Liver (tissue), 3 donors: ENCODE measurements around the gene CA10.

ENCODE experiments used
- EGR1 ChIP-seq, 2 donors: IDR thresholded peaks; 2 replicates each; pipeline ENCODE4 v1.6.1; 2016 to 2018; ENCODE audit warnings: antibody characterized with exemption in 2 of 2, low read depth in 2 of 2
- GABPA ChIP-seq, 2 donors: IDR thresholded peaks in 1 of 2; conservative IDR thresholded peaks in 1 of 2; 2 replicates each; pipeline ENCODE4 v1.6.1; 2016; ENCODE audit warnings: antibody characterized with exemption in 2 of 2, mild to moderate bottlenecking in 1 of 2, moderate library complexity in 1 of 2
- JUND ChIP-seq, 2 donors: IDR thresholded peaks; 2 replicates each; pipeline ENCODE4 v1.6.1; 2016; ENCODE audit warnings: antibody characterized with exemption in 2 of 2
- RAD21 ChIP-seq, 2 donors: IDR thresholded peaks; 2 replicates each; pipeline ENCODE4 v1.6.1; 2016; ENCODE audit warnings: antibody characterized with exemption in 2 of 2, mild to moderate bottlenecking in 2 of 2
- RXRA ChIP-seq, 2 donors: IDR thresholded peaks; 2 replicates each; pipeline ENCODE4 v1.6.1; 2017 to 2018; ENCODE audit warnings: antibody characterized with exemption in 2 of 2, mild to moderate bottlenecking in 1 of 2
- SP1 ChIP-seq: IDR thresholded peaks from 2 replicates; pipeline ENCODE4 v1.6.1; 2018; ENCODE audit warnings: antibody characterized with exemption, mild to moderate bottlenecking
- TAF1 ChIP-seq: conservative IDR thresholded peaks from 2 replicates; pipeline ENCODE4 v1.6.1; 2016; ENCODE audit warnings: antibody characterized with exemption, mild to moderate bottlenecking
- YY1 ChIP-seq: IDR thresholded peaks from 2 replicates; pipeline ENCODE4 v1.6.1; 2016; ENCODE audit warnings: antibody characterized with exemption, mild to moderate bottlenecking
- TF ChIP-seq, protein P1 (sequence below): fragments of 150-350 bp; IDR thresholded peaks from 2 replicates; pipeline ENCODE4 v1.5.1; 2017; ENCODE audit warnings: improper control_type of control experiment, low read depth, low read length; ENCODE audit not compliant: missing input control
- TF ChIP-seq, protein P2 (sequence below): IDR thresholded peaks from 2 replicates; pipeline ENCODE4 v1.6.1; 2016; ENCODE audit warnings: antibody characterized with exemption, mild to moderate bottlenecking
- TF ChIP-seq, protein P3 (sequence below): IDR thresholded peaks from 2 replicates; pipeline ENCODE4 v1.6.1; 2016; ENCODE audit warnings: antibody characterized with exemption
- TF ChIP-seq, protein P4 (sequence below): IDR thresholded peaks from 2 replicates; pipeline ENCODE4 v1.6.1; 2016; ENCODE audit warnings: antibody characterized with exemption
- donor health status: healthy.
- donor health status: healthy.

DNA sequence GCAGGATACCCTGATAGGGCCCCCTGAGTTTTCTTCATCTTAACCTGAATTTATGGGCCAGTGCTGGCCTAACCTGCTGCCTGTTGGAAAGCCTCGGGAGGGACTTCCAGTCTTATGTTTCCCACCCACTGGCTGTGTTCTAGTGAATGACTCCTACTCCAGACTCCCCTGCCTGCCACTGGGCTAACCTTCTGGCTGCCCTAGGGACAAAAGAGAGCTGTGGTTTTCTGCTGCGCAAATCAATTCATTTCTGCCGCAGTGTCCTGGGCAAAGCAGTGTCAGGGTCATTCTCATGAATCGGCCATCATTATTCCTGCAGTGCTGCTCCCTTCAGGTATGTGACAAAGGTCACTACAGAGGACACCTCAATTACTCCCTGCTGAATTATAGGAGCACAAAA is 512.0 kb downstream of the CA10 start:
- TF ChIP-seq, protein P1, sequence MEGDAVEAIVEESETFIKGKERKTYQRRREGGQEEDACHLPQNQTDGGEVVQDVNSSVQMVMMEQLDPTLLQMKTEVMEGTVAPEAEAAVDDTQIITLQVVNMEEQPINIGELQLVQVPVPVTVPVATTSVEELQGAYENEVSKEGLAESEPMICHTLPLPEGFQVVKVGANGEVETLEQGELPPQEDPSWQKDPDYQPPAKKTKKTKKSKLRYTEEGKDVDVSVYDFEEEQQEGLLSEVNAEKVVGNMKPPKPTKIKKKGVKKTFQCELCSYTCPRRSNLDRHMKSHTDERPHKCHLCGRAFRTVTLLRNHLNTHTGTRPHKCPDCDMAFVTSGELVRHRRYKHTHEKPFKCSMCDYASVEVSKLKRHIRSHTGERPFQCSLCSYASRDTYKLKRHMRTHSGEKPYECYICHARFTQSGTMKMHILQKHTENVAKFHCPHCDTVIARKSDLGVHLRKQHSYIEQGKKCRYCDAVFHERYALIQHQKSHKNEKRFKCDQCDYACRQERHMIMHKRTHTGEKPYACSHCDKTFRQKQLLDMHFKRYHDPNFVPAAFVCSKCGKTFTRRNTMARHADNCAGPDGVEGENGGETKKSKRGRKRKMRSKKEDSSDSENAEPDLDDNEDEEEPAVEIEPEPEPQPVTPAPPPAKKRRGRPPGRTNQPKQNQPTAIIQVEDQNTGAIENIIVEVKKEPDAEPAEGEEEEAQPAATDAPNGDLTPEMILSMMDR: no peak
- no peak for TF ChIP-seq JUND (IDR thresholded peaks at IDR 0.05)
- TF ChIP-seq EGR1 (IDR thresholded peaks at IDR 0.05; ENCODE audit: low read depth in 2 of 2): no peak
- TF ChIP-seq, protein P2, sequence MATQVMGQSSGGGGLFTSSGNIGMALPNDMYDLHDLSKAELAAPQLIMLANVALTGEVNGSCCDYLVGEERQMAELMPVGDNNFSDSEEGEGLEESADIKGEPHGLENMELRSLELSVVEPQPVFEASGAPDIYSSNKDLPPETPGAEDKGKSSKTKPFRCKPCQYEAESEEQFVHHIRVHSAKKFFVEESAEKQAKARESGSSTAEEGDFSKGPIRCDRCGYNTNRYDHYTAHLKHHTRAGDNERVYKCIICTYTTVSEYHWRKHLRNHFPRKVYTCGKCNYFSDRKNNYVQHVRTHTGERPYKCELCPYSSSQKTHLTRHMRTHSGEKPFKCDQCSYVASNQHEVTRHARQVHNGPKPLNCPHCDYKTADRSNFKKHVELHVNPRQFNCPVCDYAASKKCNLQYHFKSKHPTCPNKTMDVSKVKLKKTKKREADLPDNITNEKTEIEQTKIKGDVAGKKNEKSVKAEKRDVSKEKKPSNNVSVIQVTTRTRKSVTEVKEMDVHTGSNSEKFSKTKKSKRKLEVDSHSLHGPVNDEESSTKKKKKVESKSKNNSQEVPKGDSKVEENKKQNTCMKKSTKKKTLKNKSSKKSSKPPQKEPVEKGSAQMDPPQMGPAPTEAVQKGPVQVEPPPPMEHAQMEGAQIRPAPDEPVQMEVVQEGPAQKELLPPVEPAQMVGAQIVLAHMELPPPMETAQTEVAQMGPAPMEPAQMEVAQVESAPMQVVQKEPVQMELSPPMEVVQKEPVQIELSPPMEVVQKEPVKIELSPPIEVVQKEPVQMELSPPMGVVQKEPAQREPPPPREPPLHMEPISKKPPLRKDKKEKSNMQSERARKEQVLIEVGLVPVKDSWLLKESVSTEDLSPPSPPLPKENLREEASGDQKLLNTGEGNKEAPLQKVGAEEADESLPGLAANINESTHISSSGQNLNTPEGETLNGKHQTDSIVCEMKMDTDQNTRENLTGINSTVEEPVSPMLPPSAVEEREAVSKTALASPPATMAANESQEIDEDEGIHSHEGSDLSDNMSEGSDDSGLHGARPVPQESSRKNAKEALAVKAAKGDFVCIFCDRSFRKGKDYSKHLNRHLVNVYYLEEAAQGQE: no peak
- no peak for TF ChIP-seq GABPA (IDR thresholded peaks at IDR 0.05 in 1 of 2, conservative IDR thresholded peaks at IDR 0.05 in 1 of 2)
- no peak for TF ChIP-seq RXRA (IDR thresholded peaks at IDR 0.05)
- TF ChIP-seq SP1: no peak
- TF ChIP-seq YY1: no peak
- TF ChIP-seq, protein P3, sequence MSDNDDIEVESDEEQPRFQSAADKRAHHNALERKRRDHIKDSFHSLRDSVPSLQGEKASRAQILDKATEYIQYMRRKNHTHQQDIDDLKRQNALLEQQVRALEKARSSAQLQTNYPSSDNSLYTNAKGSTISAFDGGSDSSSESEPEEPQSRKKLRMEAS: no peak
- no peak for TF ChIP-seq RAD21 (IDR thresholded peaks at IDR 0.05)
- no peak for TF ChIP-seq TAF1
- TF ChIP-seq, protein P4, sequence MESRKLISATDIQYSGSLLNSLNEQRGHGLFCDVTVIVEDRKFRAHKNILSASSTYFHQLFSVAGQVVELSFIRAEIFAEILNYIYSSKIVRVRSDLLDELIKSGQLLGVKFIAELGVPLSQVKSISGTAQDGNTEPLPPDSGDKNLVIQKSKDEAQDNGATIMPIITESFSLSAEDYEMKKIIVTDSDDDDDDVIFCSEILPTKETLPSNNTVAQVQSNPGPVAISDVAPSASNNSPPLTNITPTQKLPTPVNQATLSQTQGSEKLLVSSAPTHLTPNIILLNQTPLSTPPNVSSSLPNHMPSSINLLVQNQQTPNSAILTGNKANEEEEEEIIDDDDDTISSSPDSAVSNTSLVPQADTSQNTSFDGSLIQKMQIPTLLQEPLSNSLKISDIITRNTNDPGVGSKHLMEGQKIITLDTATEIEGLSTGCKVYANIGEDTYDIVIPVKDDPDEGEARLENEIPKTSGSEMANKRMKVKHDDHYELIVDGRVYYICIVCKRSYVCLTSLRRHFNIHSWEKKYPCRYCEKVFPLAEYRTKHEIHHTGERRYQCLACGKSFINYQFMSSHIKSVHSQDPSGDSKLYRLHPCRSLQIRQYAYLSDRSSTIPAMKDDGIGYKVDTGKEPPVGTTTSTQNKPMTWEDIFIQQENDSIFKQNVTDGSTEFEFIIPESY: no peak
